IMR-90 (cell line): ENCODE data around the gene SMYD1. TPM values are rescaled to one million over a fixed set of nuclear protein-coding genes. Genes with fewer than 3 reads are reported as not detected.

Experiments
- ATAC-seq: fragments of 200-7000 bp; cut with Tn5 transposase; 2 replicates; pipeline ENCODE4 v1.9.1; 2020; ENCODE audit warnings: low read depth, mild to moderate bottlenecking, moderate library complexity
- BruUV-seq: library from RNA; stranded (reverse); fragments of 400-500 nt; replicated peaks from 2 replicates; lab custom pipeline; 2021; lab: Mats Ljungman, UMichigan
- CTCF ChIA-PET: fragments of 300-600 bp; formaldehyde crosslinking; extraction: SDS; loops from one replicate; lab custom pipeline; 2021; ENCODE audit warnings: antibody characterized with exemption; lab: Yijun Ruan, JAX
- POLR2A ChIA-PET: fragments of 300-600 bp; sonication (Branson Sonifier 250); formaldehyde crosslinking; loops from one replicate; lab custom pipeline; 2022; ENCODE audit warnings: antibody characterized with exemption; ENCODE audit not compliant: unreplicated experiment; lab: Charles Lee
- DNase-seq: peaks from one replicate; pipeline ENCODE4 v3.0.0; 2013
- H2AFZ ChIP-seq: replicated peaks from 2 replicates; pipeline ENCODE3; 2013; ENCODE audit warnings: low read length, mild to moderate bottlenecking; ENCODE audit not compliant: poor library complexity
- H2AK5ac ChIP-seq: 2 replicates; pipeline ENCODE4 v1.6.1; 2013; ENCODE audit warnings: low read depth, low read length, inconsistent platforms
- H2AK9ac ChIP-seq: replicated peaks from 2 replicates; pipeline ENCODE3; 2013; ENCODE audit warnings: mild to moderate bottlenecking, low read depth, low read length, moderate library complexity; ENCODE audit not compliant: poor library complexity
- H2BK120ac ChIP-seq: 2 replicates; pipeline ENCODE4 v1.6.1; 2013; ENCODE audit warnings: low read depth, low read length, inconsistent platforms
- H2BK15ac ChIP-seq: 3 replicates; pipeline ENCODE4 v1.6.1; 2013; ENCODE audit warnings: low read depth, low read length, inconsistent platforms
- H2BK20ac ChIP-seq: 2 replicates; pipeline ENCODE4 v1.6.1; 2013; ENCODE audit warnings: low read depth, mild to moderate bottlenecking, inconsistent platforms, low read length, moderate library complexity
- H2BK5ac ChIP-seq: 2 replicates; pipeline ENCODE4 v1.6.1; 2013; ENCODE audit warnings: mild to moderate bottlenecking, low read depth, low read length, inconsistent platforms; ENCODE audit not compliant: poor library complexity, severe bottlenecking
- H3K14ac ChIP-seq: replicated peaks from 2 replicates; pipeline ENCODE4 v1.6.1; 2013; ENCODE audit warnings: low read depth, low read length, inconsistent platforms
- H3K18ac ChIP-seq: 2 replicates; pipeline ENCODE4 v1.6.1; 2013; ENCODE audit warnings: low read depth, low read length, control low read depth
- H3K23ac ChIP-seq: 2 replicates; pipeline ENCODE4 v1.6.1; 2013; ENCODE audit warnings: low read depth, low read length, inconsistent platforms
- H3K27ac ChIP-seq: 2 replicates; pipeline ENCODE4 v1.5.1; 2013; ENCODE audit warnings: mild to moderate bottlenecking, control low read depth, low read length; ENCODE audit not compliant: insufficient read depth
- H3K27me3 ChIP-seq: 2 replicates; pipeline ENCODE4 v1.6.1; 2013; ENCODE audit warnings: low read length; ENCODE audit not compliant: control insufficient read depth, insufficient read depth
- H3K36me3 ChIP-seq: 2 replicates; pipeline ENCODE4 v1.6.1; 2013; ENCODE audit warnings: low read length, mixed read lengths; ENCODE audit not compliant: control insufficient read depth, insufficient read depth
- H3K4ac ChIP-seq: 2 replicates; pipeline ENCODE4 v1.6.1; 2013; ENCODE audit warnings: low read depth, low read length, inconsistent platforms
- H3K4me1 ChIP-seq: 2 replicates; pipeline ENCODE4 v1.6.1; 2013; ENCODE audit warnings: low read length, mixed read lengths; ENCODE audit not compliant: control insufficient read depth, insufficient read depth
- H3K4me2 ChIP-seq: 2 replicates; pipeline ENCODE4 v1.6.1; 2013; ENCODE audit warnings: low read depth, mild to moderate bottlenecking, control low read depth, low read length, moderate library complexity
- H3K4me3 ChIP-seq: 2 replicates; pipeline ENCODE4 v1.5.1; 2013; ENCODE audit warnings: low read depth, mild to moderate bottlenecking, control low read depth, low read length, moderate library complexity; ENCODE audit not compliant: insufficient read depth
- H3K56ac ChIP-seq: 2 replicates; pipeline ENCODE4 v1.6.1; 2013; ENCODE audit warnings: low read length, inconsistent platforms; ENCODE audit not compliant: insufficient read depth; ENCODE audit errors: extremely low read depth
- H3K79me1 ChIP-seq, 2 experiments: 2 replicates each; pipeline ENCODE4 v1.6.1; 2013; ENCODE audit warnings: low read length in 2 of 2, inconsistent platforms in 1 of 2, low read depth in 1 of 2
- H3K9ac ChIP-seq: 2 replicates; pipeline ENCODE4 v1.6.1; 2013; ENCODE audit warnings: low read depth, low read length, control low read depth
- H3K9me1 ChIP-seq: 2 replicates; pipeline ENCODE4 v1.6.1; 2013; ENCODE audit warnings: low read length, inconsistent platforms; ENCODE audit not compliant: insufficient read depth
- H3K9me3 ChIP-seq: 2 replicates; pipeline ENCODE4 v1.6.1; 2013; ENCODE audit warnings: low read length; ENCODE audit not compliant: control insufficient read depth, insufficient read depth
- H4K20me1 ChIP-seq: 2 replicates; pipeline ENCODE4 v1.6.1; 2013; ENCODE audit warnings: low read length, inconsistent platforms; ENCODE audit not compliant: insufficient read depth
- H4K5ac ChIP-seq: 2 replicates; pipeline ENCODE4 v1.6.1; 2013; ENCODE audit warnings: mild to moderate bottlenecking, low read depth, low read length, control low read depth
- H4K8ac ChIP-seq, 2 experiments: 2 replicates each; pipeline ENCODE4 v1.6.1; 2013; ENCODE audit warnings: low read depth in 2 of 2, low read length in 2 of 2, control low read depth in 1 of 2, inconsistent platforms in 1 of 2
- H4K91ac ChIP-seq: 2 replicates; pipeline ENCODE4 v1.6.1; 2013; ENCODE audit warnings: low read depth, low read length, inconsistent platforms; ENCODE audit not compliant: insufficient read depth
- BHLHE40 ChIP-seq: fragments of 150-350 bp; IDR thresholded peaks from 2 replicates; pipeline ENCODE4 v1.6.1; 2016; ENCODE audit warnings: mild to moderate bottlenecking, low read depth, low read length
- CEBPB ChIP-seq: IDR thresholded peaks from 2 replicates; pipeline ENCODE4 v1.6.1; 2012; ENCODE audit warnings: low read depth, low read length, improper control_type of control experiment
- CHD1 ChIP-seq: IDR thresholded peaks from 2 replicates; pipeline ENCODE4 v1.6.1; 2012; ENCODE audit warnings: low read depth, low read length, improper control_type of control experiment
- FOS ChIP-seq: fragments of 150-350 bp; IDR thresholded peaks from 2 replicates; pipeline ENCODE4 v1.6.1; 2016; ENCODE audit warnings: low read depth, low read length
- MAFK ChIP-seq: IDR thresholded peaks from 2 replicates; pipeline ENCODE4 v1.6.1; 2012; ENCODE audit warnings: low read depth, low read length, improper control_type of control experiment
- MAZ ChIP-seq: IDR thresholded peaks from 2 replicates; pipeline ENCODE4 v1.6.1; 2012; ENCODE audit warnings: low read depth, mild to moderate bottlenecking, low read length, improper control_type of control experiment, moderate library complexity, borderline replicate concordance
- MXI1 ChIP-seq: IDR thresholded peaks from 2 replicates; pipeline ENCODE4 v1.6.1; 2012; ENCODE audit warnings: low read depth, mild to moderate bottlenecking, low read length, moderate library complexity, borderline replicate concordance
- NFE2L2 ChIP-seq: fragments of 150-350 bp; IDR thresholded peaks from 2 replicates; pipeline ENCODE4 v1.6.1; 2016; ENCODE audit warnings: low read depth, mild to moderate bottlenecking, low read length
- POLR2A ChIP-seq: IDR thresholded peaks from 2 replicates; pipeline ENCODE4 v1.6.1; 2012; ENCODE audit warnings: mild to moderate bottlenecking, low read depth, low read length
- RAD21 ChIP-seq: IDR thresholded peaks from 2 replicates; pipeline ENCODE4 v1.6.1; 2012; ENCODE audit warnings: low read length, improper control_type of control experiment
- RCOR1 ChIP-seq: IDR thresholded peaks from 2 replicates; pipeline ENCODE4 v1.6.1; 2012; ENCODE audit warnings: mild to moderate bottlenecking, low read length, improper control_type of control experiment; ENCODE audit not compliant: insufficient replicate concordance
- RFX5 ChIP-seq: IDR thresholded peaks from 2 replicates; pipeline ENCODE4 v1.8.0; 2012; ENCODE audit warnings: low read depth, mild to moderate bottlenecking, low read length, moderate library complexity
- SMC3 ChIP-seq: fragments of 150-350 bp; IDR thresholded peaks from 2 replicates; pipeline ENCODE4 v1.6.1; 2016; ENCODE audit warnings: low read depth, mild to moderate bottlenecking, antibody characterized with exemption, low read length, moderate library complexity
- WGBS, 2 experiments: methylation state at CpG; one replicate each; pipeline versions ENCODE4 v1.1.5 to v1.1.7; 2013; ENCODE audit warnings: missing lambda C conversion rate in 2 of 2; ENCODE audit not compliant: insufficient read length in 1 of 2; ENCODE audit errors: extremely low coverage in 2 of 2; 5-methylcytosine and 5-hydroxymethylcytosine counted together
- dilution Hi-C: fragments of 300-500 bp; cut with HindIII; formaldehyde crosslinking; loops from one replicate; pipeline ENCODE4 v1.14.3; 2018; ENCODE audit warnings: low sequenced_read_pairs; ENCODE audit not compliant: unreplicated experiment
- in situ Hi-C: fragments of 300-500 bp; cut with MboI; formaldehyde crosslinking; loops from 3 replicates; pipeline ENCODE4 v1.14.3; 2019; ENCODE audit warnings: low sequenced_read_pairs, inconsistent platforms, mixed read lengths
- intact Hi-C: fragments of 100-400 bp; cut with micrococcal nuclease; formaldehyde crosslinking; loops from 2 replicates; pipeline ENCODE4 v1.10.0; 2022
- polyA plus RNA-seq, 3 experiments: library from polyadenylated mRNA; depleted of rRNA; stranded (reverse); fragments of >200 nt; gene quantifications; 2 replicates each; pipeline ENCODE4 v1.2.3, GENCODE V29; 2012; ENCODE audit warnings: low replicate concordance in 1 of 3
- total RNA-seq: library from RNA; depleted of rRNA; stranded (reverse); fragments of >200 nt; gene quantifications from 2 replicates; pipeline ENCODE4 v1.2.3, GENCODE V29; 2012
- TF ChIP-seq, protein P1 (sequence below): conservative IDR thresholded peaks from 2 replicates; pipeline ENCODE4 v1.5.1; 2012; ENCODE audit warnings: mild to moderate bottlenecking, low read depth, low read length, improper control_type of control experiment
- TF ChIP-seq, protein P2 (sequence below): fragments of 150-350 bp; IDR thresholded peaks from 2 replicates; pipeline ENCODE4 v1.6.1; 2016; ENCODE audit warnings: low read depth, mild to moderate bottlenecking, low read length, moderate library complexity, borderline replicate concordance
- TF ChIP-seq, protein P3 (sequence below): fragments of 150-350 bp; IDR thresholded peaks from 2 replicates; pipeline ENCODE4 v1.6.1; 2017; ENCODE audit warnings: mild to moderate bottlenecking, antibody characterized with exemption, low read length, low read depth

Gene SMYD1
- total and polyA plus RNA-seq, 2 of the 4 experiments (the other 2 are of a cell fraction): not detected

DNA sequence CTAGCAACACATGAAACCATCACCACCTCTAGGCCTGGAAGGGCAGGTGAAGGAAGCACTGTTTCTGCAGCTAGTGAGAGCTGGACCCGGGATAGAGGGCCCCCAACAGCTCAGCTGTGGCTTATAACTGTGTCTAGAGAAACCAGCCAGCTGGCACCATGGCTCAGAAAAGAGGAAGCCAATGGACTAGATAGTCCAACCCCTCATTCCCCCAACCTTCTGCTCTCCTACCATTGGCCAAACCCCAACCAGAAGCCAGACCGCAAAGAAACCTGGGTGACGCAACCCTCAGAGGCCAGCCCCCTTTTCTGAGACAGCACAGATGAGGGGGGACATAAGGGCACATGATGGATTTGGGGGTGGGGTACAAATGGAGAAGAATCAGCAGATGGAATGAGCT is 24.3 kb downstream of the SMYD1 start:
- H3K9me3 ChIP-seq: no peaks in the 10 kb centered on the region
- no TSS peak for BruUV-seq
- no peak overlapping the region for H2BK20ac ChIP-seq
- ChIA-PET CTCF (no interaction called here), POLR2A (no interaction called here)
- H3K79me1 ChIP-seq: no peaks in the 10 kb centered on the region
- no peak overlapping the region for H3K18ac ChIP-seq
- no peak overlapping the region for H3K9ac ChIP-seq
- no peak overlapping the region for H4K5ac ChIP-seq
- H4K8ac ChIP-seq: no peak overlapping the region
- no peak overlapping the region for H2BK5ac ChIP-seq
- WGBS, 2 experiments: no CpG with 5 or more reads among the region's 3 CpGs
- intact Hi-C loops (no loop called here), dilution Hi-C loops (no loop called here), in situ Hi-C loops (no loop called here)
- TF ChIP-seq BHLHE40 (no peak), MAZ (no peak), SMC3 (no peak), RAD21 (no peak), CHD1 (no peak), RCOR1 (no peak), MXI1 (no peak), RFX5 (no peak), MAFK (no peak), POLR2A (no peak), CEBPB (no peak), FOS (no peak), NFE2L2 (no peak)
- TF ChIP-seq, protein P1, sequence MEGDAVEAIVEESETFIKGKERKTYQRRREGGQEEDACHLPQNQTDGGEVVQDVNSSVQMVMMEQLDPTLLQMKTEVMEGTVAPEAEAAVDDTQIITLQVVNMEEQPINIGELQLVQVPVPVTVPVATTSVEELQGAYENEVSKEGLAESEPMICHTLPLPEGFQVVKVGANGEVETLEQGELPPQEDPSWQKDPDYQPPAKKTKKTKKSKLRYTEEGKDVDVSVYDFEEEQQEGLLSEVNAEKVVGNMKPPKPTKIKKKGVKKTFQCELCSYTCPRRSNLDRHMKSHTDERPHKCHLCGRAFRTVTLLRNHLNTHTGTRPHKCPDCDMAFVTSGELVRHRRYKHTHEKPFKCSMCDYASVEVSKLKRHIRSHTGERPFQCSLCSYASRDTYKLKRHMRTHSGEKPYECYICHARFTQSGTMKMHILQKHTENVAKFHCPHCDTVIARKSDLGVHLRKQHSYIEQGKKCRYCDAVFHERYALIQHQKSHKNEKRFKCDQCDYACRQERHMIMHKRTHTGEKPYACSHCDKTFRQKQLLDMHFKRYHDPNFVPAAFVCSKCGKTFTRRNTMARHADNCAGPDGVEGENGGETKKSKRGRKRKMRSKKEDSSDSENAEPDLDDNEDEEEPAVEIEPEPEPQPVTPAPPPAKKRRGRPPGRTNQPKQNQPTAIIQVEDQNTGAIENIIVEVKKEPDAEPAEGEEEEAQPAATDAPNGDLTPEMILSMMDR: no peak
- TF ChIP-seq, protein P2, sequence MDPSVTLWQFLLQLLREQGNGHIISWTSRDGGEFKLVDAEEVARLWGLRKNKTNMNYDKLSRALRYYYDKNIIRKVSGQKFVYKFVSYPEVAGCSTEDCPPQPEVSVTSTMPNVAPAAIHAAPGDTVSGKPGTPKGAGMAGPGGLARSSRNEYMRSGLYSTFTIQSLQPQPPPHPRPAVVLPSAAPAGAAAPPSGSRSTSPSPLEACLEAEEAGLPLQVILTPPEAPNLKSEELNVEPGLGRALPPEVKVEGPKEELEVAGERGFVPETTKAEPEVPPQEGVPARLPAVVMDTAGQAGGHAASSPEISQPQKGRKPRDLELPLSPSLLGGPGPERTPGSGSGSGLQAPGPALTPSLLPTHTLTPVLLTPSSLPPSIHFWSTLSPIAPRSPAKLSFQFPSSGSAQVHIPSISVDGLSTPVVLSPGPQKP: no peak
- TF ChIP-seq, protein P3, sequence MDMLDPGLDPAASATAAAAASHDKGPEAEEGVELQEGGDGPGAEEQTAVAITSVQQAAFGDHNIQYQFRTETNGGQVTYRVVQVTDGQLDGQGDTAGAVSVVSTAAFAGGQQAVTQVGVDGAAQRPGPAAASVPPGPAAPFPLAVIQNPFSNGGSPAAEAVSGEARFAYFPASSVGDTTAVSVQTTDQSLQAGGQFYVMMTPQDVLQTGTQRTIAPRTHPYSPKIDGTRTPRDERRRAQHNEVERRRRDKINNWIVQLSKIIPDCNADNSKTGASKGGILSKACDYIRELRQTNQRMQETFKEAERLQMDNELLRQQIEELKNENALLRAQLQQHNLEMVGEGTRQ: no peak
- H2BK15ac ChIP-seq: no peak overlapping the region
- DNase-seq (no peak), ATAC-seq (no peak)
- no peak overlapping the region for H2AFZ ChIP-seq
- H3K36me3 ChIP-seq: no peaks in the 10 kb centered on the region
- H3K27ac ChIP-seq: no peak overlapping the region
- no peak overlapping the region for H3K23ac ChIP-seq
- no peak overlapping the region for H2BK120ac ChIP-seq
- no peak overlapping the region for H3K4me3 ChIP-seq
- H4K91ac ChIP-seq: no peak overlapping the region
- no peak overlapping the region for H3K4ac ChIP-seq
- no peak overlapping the region for H3K4me2 ChIP-seq
- H4K20me1 ChIP-seq: no peaks in the 10 kb centered on the region
- H2AK9ac ChIP-seq: no peak overlapping the region
- peaks cover 12% of the 10 kb centered on the region for H3K27me3 ChIP-seq
- H3K56ac ChIP-seq: no peak overlapping the region
- no peak overlapping the region for H2AK5ac ChIP-seq
- no peaks in the 10 kb centered on the region for H3K9me1 ChIP-seq
- no peaks in the 10 kb centered on the region for H3K4me1 ChIP-seq
- H3K14ac ChIP-seq: no peak overlapping the region
